A549 (cell line): ENCODE results near the gene CASK. TPM values are rescaled to one million over a fixed set of nuclear protein-coding genes. Genes with fewer than 3 reads are reported as not detected.
"Not testable (repeated sequence)": the region's sequence is repeated elsewhere in the genome, so short reads cannot be mapped to it uniquely, and the experiment has no call there.

Experiments
- ATAC-seq, 2 experiments: fragments of 200-7000 bp in 1 of 2; fragments of >200 bp in 1 of 2; cut with Nextera tagmentation in 1 of 2; cut with Tn5 transposase in 1 of 2; 3 replicates each; pipeline versions ENCODE4 v1.8.0 to v1.9.1; 2018 to 2020; ENCODE audit warnings: mild to moderate bottlenecking in 1 of 2, moderate library complexity in 1 of 2
- CTCF ChIA-PET: fragments of 300-600 bp; sonication (Branson Sonifier 250); formaldehyde crosslinking; extraction: SDS; loops from one replicate; lab custom pipeline; 2021; ENCODE audit warnings: antibody characterized with exemption, inconsistent platforms; lab: Yijun Ruan, JAX
- POLR2A ChIA-PET: fragments of 350-600 bp; formaldehyde crosslinking; extraction: SDS; loops from one replicate; lab custom pipeline; 2021; ENCODE audit warnings: antibody characterized with exemption, inconsistent platforms; lab: Yijun Ruan, JAX
- DNase-seq, 2 experiments: peaks; one replicate each; pipeline versions ENCODE4 v3.0.0 to v3.0.0-alpha.2; 2011 to 2016; ENCODE audit warnings: low read depth in 1 of 2, low spot score in 1 of 2
- FAIRE-seq: peaks from 2 replicates; lab custom pipeline; 2011; peaks lifted over from hg19 to GRCh38; lab: Jason Lieb, UNC
- H3K27ac ChIP-seq, 2 experiments: fragments of >200 bp; sonication (Bioruptor Twin); formaldehyde crosslinking; 3 replicates each; pipeline ENCODE4 v1.5.1; 2016 to 2017
- H3K4me1 ChIP-seq: fragments of >200 bp; sonication (Bioruptor Twin); formaldehyde crosslinking; 3 replicates; pipeline ENCODE4 v1.6.1; 2016
- H3K4me2 ChIP-seq: fragments of >200 bp; sonication (Bioruptor Twin); formaldehyde crosslinking; 3 replicates; pipeline ENCODE4 v1.6.1; 2016
- H3K4me3 ChIP-seq: fragments of >200 bp; sonication (Bioruptor Twin); formaldehyde crosslinking; 3 replicates; pipeline ENCODE4 v1.5.1; 2016
- H3K9me3 ChIP-seq: fragments of >200 bp; sonication (Bioruptor Twin); formaldehyde crosslinking; 3 replicates; pipeline ENCODE4 v1.6.1; 2016
- ATOH8 ChIP-seq: fragments of 250-450 bp; sonication (Bioruptor Pico); IDR thresholded peaks from 2 replicates; pipeline ENCODE4 v1.5.0; 2020; ENCODE audit warnings: low read depth, mild to moderate bottlenecking, moderate library complexity
- BCL3 ChIP-seq: fragments of >200 bp; sonication (Bioruptor Twin); formaldehyde crosslinking; IDR thresholded peaks from 3 replicates; pipeline ENCODE4 v1.6.1; 2016
- BHLHE40 ChIP-seq: IDR thresholded peaks from 2 replicates; pipeline ENCODE4 v1.6.1; 2012; ENCODE audit warnings: low read depth, low read length, inconsistent platforms
- CBX2 ChIP-seq: fragments of 200-600 bp; sonication (generic); IDR thresholded peaks from 2 replicates; pipeline ENCODE4 v1.6.1; 2016; ENCODE audit warnings: low read depth, mild to moderate bottlenecking, borderline replicate concordance
- CEBPB ChIP-seq, 2 experiments: fragments of >200 bp in 1 of 2; sonication (Bioruptor Twin) in 1 of 2; formaldehyde crosslinking in 1 of 2; IDR thresholded peaks; 2 replicates each; pipeline ENCODE4 v1.6.1; 2012 to 2016
- CTCF ChIP-seq: fragments of >200 bp; sonication (Bioruptor Twin); formaldehyde crosslinking; IDR thresholded peaks from 3 replicates; pipeline ENCODE4 v1.5.1; 2016
- E2F6 ChIP-seq: IDR thresholded peaks from 2 replicates; pipeline ENCODE4 v1.6.1; 2012; ENCODE audit warnings: low read depth, borderline replicate concordance
- EHF ChIP-seq: fragments of 250-450 bp; sonication (Bioruptor Pico); IDR thresholded peaks from 2 replicates; pipeline ENCODE4 v1.5.0; 2020; ENCODE audit warnings: mild to moderate bottlenecking
- GATA3 ChIP-seq: IDR thresholded peaks from 2 replicates; pipeline ENCODE4 v1.6.1; 2012; ENCODE audit warnings: borderline replicate concordance
- HDAC2 ChIP-seq: fragments of 200-600 bp; sonication (generic); IDR thresholded peaks from 2 replicates; pipeline ENCODE4 v1.6.1; 2016
- HOXA7 ChIP-seq: fragments of 250-450 bp; sonication (Bioruptor Pico); IDR thresholded peaks from 2 replicates; pipeline ENCODE4 v1.5.0; 2020; ENCODE audit warnings: mild to moderate bottlenecking, moderate library complexity
- KDM1A ChIP-seq: fragments of 200-600 bp; sonication (generic); IDR thresholded peaks from 2 replicates; pipeline ENCODE4 v1.6.1; 2016; ENCODE audit warnings: low read depth, mild to moderate bottlenecking
- KDM5A ChIP-seq: fragments of 200-600 bp; sonication (generic); IDR thresholded peaks from 2 replicates; pipeline ENCODE4 v1.6.1; 2016; ENCODE audit warnings: antibody characterized with exemption, mild to moderate bottlenecking
- MAX ChIP-seq: IDR thresholded peaks from 2 replicates; pipeline ENCODE4 v1.6.1; 2012
- NPAS2 ChIP-seq: fragments of 250-450 bp; sonication (Bioruptor Pico); IDR thresholded peaks from 2 replicates; pipeline ENCODE4 v1.8.0; 2022; ENCODE audit warnings: mild to moderate bottlenecking, moderate library complexity, borderline replicate concordance
- POLR2A ChIP-seq: IDR thresholded peaks from 2 replicates; pipeline ENCODE4 v1.6.1; 2012; ENCODE audit warnings: mild to moderate bottlenecking, low read length
- POLR2AphosphoS2 ChIP-seq: conservative IDR thresholded peaks from 2 replicates; pipeline ENCODE4 v1.6.1; 2012; ENCODE audit warnings: low read length, improper control_type of control experiment, inconsistent platforms
- REST ChIP-seq: fragments of 200-600 bp; sonication (generic); IDR thresholded peaks from 2 replicates; pipeline ENCODE4 v1.6.1; 2016; ENCODE audit warnings: antibody characterized with exemption, mild to moderate bottlenecking, moderate library complexity
- RNF2 ChIP-seq: fragments of 200-600 bp; sonication (generic); IDR thresholded peaks from 2 replicates; pipeline ENCODE4 v1.6.1; 2016; ENCODE audit warnings: low read depth, mild to moderate bottlenecking, antibody characterized with exemption, moderate library complexity, borderline replicate concordance
- TFCP2L1 ChIP-seq: fragments of 250-450 bp; sonication (Bioruptor Pico); IDR thresholded peaks from 2 replicates; pipeline ENCODE4 v1.5.0; 2021; ENCODE audit warnings: mild to moderate bottlenecking
- WGBS: methylation state at CpG from one replicate; pipeline ENCODE4 v1.1.6; 2017; ENCODE audit errors: missing lambda C conversion rate; 5-methylcytosine and 5-hydroxymethylcytosine counted together
- polyA plus RNA-seq, 4 experiments: library from polyadenylated mRNA; depleted of rRNA in 3 of 4; stranded (reverse); fragments of >200 nt; fragmentation: RNase III in 1 of 4; extraction: RNeasy Plus Mini Kit Qiagen cat#74134 plus additional on column Dnase treatment in 1 of 4; gene quantifications; 2 replicates in 3 of 4; 3 replicates in 1 of 4; pipeline ENCODE4 v1.2.3, GENCODE V29; 2011 to 2017

The CASK gene
- polyA plus RNA-seq, 2 of the 4 experiments (the other 2 are of a cell fraction): 23.3 to 57.6 TPM

GRCh38 chrX:41514179-41514578 lies 409.2 kb downstream of the CASK start:
- POLR2A ChIA-PET: no interaction called here
- no peak overlapping the region for H3K27ac ChIP-seq
- no peak overlapping the region for H3K4me2 ChIP-seq
- 86% methylated on average over 9 of the region's 9 CpGs for WGBS
- H3K4me1 ChIP-seq: no peaks in the 10 kb centered on the region
- CTCF ChIA-PET: interaction anchor here (1.0 kb wide), 1 partner anchor 72 kb away, joined by 3 read pairs; no protein-coding TSS in a partner anchor
- FAIRE-seq: peak; percentile 18
- no peaks in the 10 kb centered on the region for H3K9me3 ChIP-seq
- no peak for TF ChIP-seq BCL3
- TF ChIP-seq NPAS2 (CRISPR knock-in tag): no peak
- no peak for TF ChIP-seq GATA3
- TF ChIP-seq ATOH8: no peak
- no peak for TF ChIP-seq REST
- no peak for TF ChIP-seq BHLHE40
- no peak for TF ChIP-seq CBX2
- no peak for TF ChIP-seq TFCP2L1
- no peak for TF ChIP-seq POLR2AphosphoS2
- TF ChIP-seq EHF (CRISPR knock-in tag): no peak
- DNase-seq: no peak
- no peak overlapping the region for H3K4me3 ChIP-seq
- ATAC-seq: no peak

- CTCF ChIA-PET: interaction anchor here (0.6 to 1.0 kb wide), 2 partner anchors 13 to 176 kb away, joined by 3 read pairs; partner anchors contain the start of gene GPR34
- H3K27ac ChIP-seq, H3K4me2 ChIP-seq, H3K4me3 ChIP-seq, FAIRE-seq, ATAC-seq, H3K9me3 ChIP-seq, DNase-seq, H3K4me1 ChIP-seq, POLR2A ChIA-PET: not testable (repeated sequence)
- 91% methylated on average over 6 of the region's 7 CpGs for WGBS
Measured at GRCh38 chrX:41512853-41513252, 410.5 kb downstream of the CASK start.

GRCh38 chrX:41512394-41512793 lies 411.0 kb downstream of the CASK start:
- 90% methylated on average over 4 of the region's 4 CpGs for WGBS
- Histone ChIP-seq H3K4me2 (no peak overlapping the region), H3K4me1 (no peaks in the 10 kb centered on the region)
- CTCF ChIA-PET: no interaction called here
- TF ChIP-seq KDM1A: no peak
- no peak for TF ChIP-seq TFCP2L1
- TF ChIP-seq CEBPB (IDR thresholded peaks at IDR 0.05): no peak
- TF ChIP-seq E2F6: no peak
- no peak for TF ChIP-seq RNF2
- TF ChIP-seq POLR2AphosphoS2: no peak
- no peak for TF ChIP-seq HDAC2
- no peak for TF ChIP-seq CBX2
- no peak for TF ChIP-seq MAX
- TF ChIP-seq KDM5A: no peak
- no peak for TF ChIP-seq EHF (CRISPR knock-in tag)
- no peak for TF ChIP-seq POLR2A
- no peak for TF ChIP-seq CTCF
- TF ChIP-seq HOXA7 (CRISPR knock-in tag): no peak
- no peak for TF ChIP-seq GATA3
- TF ChIP-seq, all 56 proteins: peak for 0
- no peak for DNase-seq
- POLR2A ChIA-PET: no interaction called here
- no peak overlapping the region for H3K4me3 ChIP-seq
- no peak for ATAC-seq
- H3K27ac ChIP-seq: no peak overlapping the region
- no peaks in the 10 kb centered on the region for H3K9me3 ChIP-seq
- no peak for FAIRE-seq
